H7 (cell line): ENCODE results near the gene USP17L21. TPM values are rescaled to one million over a fixed set of nuclear protein-coding genes. Genes with fewer than 3 reads are reported as not detected.

Experiments
- total RNA-seq: library from RNA; depleted of rRNA; stranded (reverse); fragments of >200 nt; shearing (Covaris generic); gene quantifications from 2 replicates; pipeline ENCODE4 v1.2.3, GENCODE V29; 2014; rRNA removed

USP17L21 gene
- total RNA-seq, 1 experiment from 2014 or later, result not detected

Other genes starting within 250 kb of the USP17L21 start
- gene FAM90A26, start 92.5 kb upstream of the USP17L21 start, total RNA-seq, result not detected in 2 replicates
- gene USP17L10, start 52.2 kb upstream of the USP17L21 start, total RNA-seq, result not detected in 2 replicates
- gene USP17L11, start 47.5 kb upstream of the USP17L21 start, total RNA-seq, result not detected in 2 replicates
- not detected in 2 replicates for gene USP17L12, start 42.7 kb upstream of the USP17L21 start, total RNA-seq
- gene USP17L13, start 38.0 kb upstream of the USP17L21 start, total RNA-seq, result not detected in 2 replicates
- not detected in 2 replicates for gene USP17L15, start 28.5 kb upstream of the USP17L21 start, total RNA-seq
- not detected in 2 replicates for gene USP17L17, start 19.0 kb upstream of the USP17L21 start, total RNA-seq
- not detected in 2 replicates for gene USP17L18, start 14.2 kb upstream of the USP17L21 start, total RNA-seq
- not detected in 2 replicates for gene USP17L19, start 9.5 kb upstream of the USP17L21 start, total RNA-seq
- gene USP17L20, start 4.7 kb upstream of the USP17L21 start, total RNA-seq, result not detected in 2 replicates
- gene USP17L22, start 4.7 kb downstream of the USP17L21 start, total RNA-seq, result not detected in 2 replicates
- not detected in 2 replicates for gene USP17L24, start 62.3 kb downstream of the USP17L21 start, total RNA-seq
- not detected in 2 replicates for gene USP17L25, start 67.0 kb downstream of the USP17L21 start, total RNA-seq
- gene USP17L26, start 71.8 kb downstream of the USP17L21 start, total RNA-seq, result not detected in 2 replicates
- not detected in 2 replicates for gene USP17L5, start 76.5 kb downstream of the USP17L21 start, total RNA-seq
- gene USP17L27, start 81.3 kb downstream of the USP17L21 start, total RNA-seq, result not detected in 2 replicates
- gene USP17L28, start 86.0 kb downstream of the USP17L21 start, total RNA-seq, result not detected in 2 replicates
- gene USP17L29, start 90.8 kb downstream of the USP17L21 start, total RNA-seq, result not detected in 2 replicates
- not detected in 2 replicates for gene USP17L30, start 100.3 kb downstream of the USP17L21 start, total RNA-seq
- gene DEFB131A, start 181.5 kb downstream of the USP17L21 start, total RNA-seq, result not detected in 2 replicates